Loucy (cell line): ENCODE data around the gene ADGRD1.

Experiments
- H2AFZ ChIP-seq: fragments of 200-600 bp; sonication (generic); 2 replicates; pipeline ENCODE4 v1.6.0; 2016; ENCODE audit warnings: antibody characterized with exemption, mild to moderate bottlenecking, low read length, moderate library complexity
- H3F3A ChIP-seq: fragments of 200-600 bp; 2 replicates; pipeline ENCODE4 v1.6.0; 2016; ENCODE audit warnings: antibody characterized with exemption, low read depth, mild to moderate bottlenecking
- H3K27me3 ChIP-seq: fragments of 200-600 bp; sonication (generic); 2 replicates; pipeline ENCODE4 v1.6.1; 2014; ENCODE audit warnings: low read length, mild to moderate bottlenecking; ENCODE audit not compliant: insufficient read depth, poor library complexity, severe bottlenecking
- H3K36me3 ChIP-seq: fragments of 200-600 bp; sonication (generic); 2 replicates; pipeline ENCODE4 v1.6.1; 2016; ENCODE audit warnings: low read length; ENCODE audit not compliant: insufficient read depth
- H3K4me1 ChIP-seq: fragments of 200-600 bp; sonication (generic); 2 replicates; pipeline ENCODE4 v1.5.1; 2014; ENCODE audit warnings: low read length, mild to moderate bottlenecking; ENCODE audit not compliant: insufficient read depth, poor library complexity, severe bottlenecking
- H3K4me2 ChIP-seq: fragments of 200-600 bp; sonication (generic); 2 replicates; pipeline ENCODE4 v1.6.0; 2014; ENCODE audit warnings: antibody characterized with exemption, low read length, low read depth, mild to moderate bottlenecking; ENCODE audit not compliant: poor library complexity, severe bottlenecking
- H3K4me3 ChIP-seq: fragments of 200-600 bp; sonication (generic); 2 replicates; pipeline ENCODE4 v1.5.1; 2014; ENCODE audit warnings: low read length, mild to moderate bottlenecking, mixed read lengths; ENCODE audit not compliant: poor library complexity, severe bottlenecking
- H3K79me2 ChIP-seq: fragments of 200-600 bp; sonication (generic); 2 replicates; pipeline ENCODE4 v1.6.1; 2014; ENCODE audit warnings: low read length; ENCODE audit not compliant: insufficient read depth
- H3K9ac ChIP-seq: fragments of 200-600 bp; sonication (generic); 2 replicates; pipeline ENCODE4 v1.6.0; 2014; ENCODE audit warnings: mild to moderate bottlenecking, low read depth, low read length, moderate library complexity; ENCODE audit not compliant: poor library complexity, severe bottlenecking
- H3K9me2 ChIP-seq: fragments of 200-600 bp; sonication (generic); replicated peaks from 2 replicates; pipeline ENCODE4 v1.6.1; 2016; ENCODE audit warnings: low read depth, low read length, mixed read lengths
- H3K9me3 ChIP-seq: fragments of 200-600 bp; sonication (generic); 2 replicates; pipeline ENCODE4 v1.6.1; 2014; ENCODE audit warnings: mild to moderate bottlenecking, antibody characterized with exemption, low read length, low read depth; ENCODE audit not compliant: insufficient read depth
- H4K20me1 ChIP-seq: fragments of 200-600 bp; sonication (generic); 2 replicates; pipeline ENCODE4 v1.6.0; 2014; ENCODE audit warnings: antibody characterized with exemption, low read length, mild to moderate bottlenecking; ENCODE audit not compliant: insufficient read depth, poor library complexity, severe bottlenecking
- CTCF ChIP-seq: fragments of 200-600 bp; sonication (generic); conservative IDR thresholded peaks from 2 replicates; pipeline ENCODE4 v1.5.1; 2014; ENCODE audit warnings: mild to moderate bottlenecking, antibody characterized with exemption, low read length
- EZH2phosphoT487 ChIP-seq: fragments of 200-600 bp; IDR thresholded peaks from 2 replicates; pipeline ENCODE4 v1.6.1; 2018; ENCODE audit warnings: antibody characterized with exemption, mild to moderate bottlenecking, moderate library complexity, borderline replicate concordance

Gene ADGRD1

DNA sequence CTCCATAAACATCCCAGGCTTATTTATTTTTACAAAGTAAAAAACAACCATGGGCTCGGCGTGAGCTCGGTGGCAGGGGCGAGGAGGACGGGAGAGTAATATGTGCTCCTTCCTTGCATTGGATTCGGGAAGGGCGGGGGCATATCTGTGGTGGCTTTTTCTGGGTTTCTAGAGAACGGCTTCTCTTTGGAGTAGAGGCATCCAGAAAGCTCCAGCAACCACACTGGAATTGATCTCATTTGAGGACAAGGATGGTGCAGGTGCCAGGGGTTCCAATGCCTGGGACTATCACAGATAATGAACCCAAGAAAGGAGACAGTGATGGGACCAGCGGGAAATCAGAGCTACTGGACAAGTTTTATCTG is 18.9 kb downstream of the ADGRD1 start:
- no peaks in the 10 kb centered on the region for H3K4me1 ChIP-seq

DNA sequence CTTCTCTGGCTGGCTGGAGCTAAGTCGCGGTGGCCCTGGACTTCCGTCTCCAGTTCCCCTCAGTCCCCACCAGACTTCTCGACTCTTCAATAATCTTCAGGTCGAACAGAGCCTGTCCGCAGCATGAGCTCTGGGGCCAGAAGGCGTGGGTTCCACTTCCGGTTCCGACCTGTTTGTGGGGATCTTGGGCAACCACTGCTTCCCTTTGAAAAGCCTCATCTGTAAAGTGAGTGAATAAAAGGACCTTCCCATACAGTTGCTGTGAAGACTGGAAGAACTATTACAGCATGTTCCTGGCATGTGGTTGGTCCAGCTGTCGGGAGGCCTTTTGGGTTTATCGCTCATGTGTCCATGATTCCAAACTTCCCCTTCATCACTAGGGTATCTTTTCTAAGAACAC is 19.4 kb downstream of the ADGRD1 start:
- no peak overlapping the region for H3K4me3 ChIP-seq
- TF ChIP-seq EZH2phosphoT487: no peak
- no peak for TF ChIP-seq CTCF
- H3K79me2 ChIP-seq: no peaks in the 10 kb centered on the region
- H4K20me1 ChIP-seq: no peaks in the 10 kb centered on the region
- H3K9me3 ChIP-seq: peaks cover 3% of the 10 kb centered on the region; the same call in 1 of the 2 replicates
- H3K9me2 ChIP-seq: no peaks in the 10 kb centered on the region
- no peaks in the 10 kb centered on the region for H3K27me3 ChIP-seq
- no peaks in the 10 kb centered on the region for H3F3A ChIP-seq
- no peaks in the 10 kb centered on the region for H3K4me1 ChIP-seq
- no peak overlapping the region for H3K9ac ChIP-seq
- no peak overlapping the region for H2AFZ ChIP-seq
- H3K4me2 ChIP-seq: no peak overlapping the region
- H3K36me3 ChIP-seq: no peaks in the 10 kb centered on the region

More for the DNA sequence above, 18.9 kb downstream of the ADGRD1 start:
- H3K9me3 ChIP-seq: peaks cover 3% of the 10 kb centered on the region; the same call in 1 of the 2 replicates
- H2AFZ ChIP-seq: no peak overlapping the region
- TF ChIP-seq EZH2phosphoT487: no peak
- no peak for TF ChIP-seq CTCF
- no peaks in the 10 kb centered on the region for H3F3A ChIP-seq
- H4K20me1 ChIP-seq: no peaks in the 10 kb centered on the region
- no peaks in the 10 kb centered on the region for H3K79me2 ChIP-seq
- H3K4me3 ChIP-seq: no peak overlapping the region
- no peaks in the 10 kb centered on the region for H3K27me3 ChIP-seq
- no peaks in the 10 kb centered on the region for H3K36me3 ChIP-seq
- no peak overlapping the region for H3K4me2 ChIP-seq
- H3K9ac ChIP-seq: no peak overlapping the region
- no peaks in the 10 kb centered on the region for H3K9me2 ChIP-seq

DNA sequence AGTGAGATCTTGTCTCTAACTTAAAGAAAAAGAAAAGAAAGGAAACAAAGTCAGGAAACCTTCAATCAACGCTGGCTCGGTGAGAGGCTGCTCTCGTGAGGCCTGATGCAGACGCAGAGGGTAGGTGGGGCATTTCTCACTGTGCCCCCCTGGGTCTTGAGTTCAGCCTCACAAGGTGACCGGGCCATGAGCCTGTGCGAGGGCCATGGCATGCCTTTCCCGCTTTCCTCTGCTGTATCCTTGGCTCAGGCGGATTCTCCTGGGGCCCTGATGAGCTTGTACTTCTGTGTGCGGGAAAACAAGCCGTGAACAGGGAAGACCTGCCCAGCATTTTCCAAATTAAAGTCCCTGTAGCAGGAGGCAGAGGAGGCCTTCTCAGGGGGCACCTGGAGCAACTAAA is 20.2 kb downstream of the ADGRD1 start:
- no peak overlapping the region for H2AFZ ChIP-seq
- H3K9ac ChIP-seq: no peak overlapping the region
- no peaks in the 10 kb centered on the region for H3K36me3 ChIP-seq
- H4K20me1 ChIP-seq: no peaks in the 10 kb centered on the region
- no peaks in the 10 kb centered on the region for H3K27me3 ChIP-seq
- no peaks in the 10 kb centered on the region for H3K4me1 ChIP-seq
- peaks cover 1% of the 10 kb centered on the region; the same call in 1 of the 2 replicates for H3K9me3 ChIP-seq
- no peaks in the 10 kb centered on the region for H3F3A ChIP-seq
- H3K4me2 ChIP-seq: no peak overlapping the region
- H3K9me2 ChIP-seq: no peaks in the 10 kb centered on the region
- H3K79me2 ChIP-seq: no peaks in the 10 kb centered on the region
- TF ChIP-seq EZH2phosphoT487: no peak
- TF ChIP-seq CTCF: no peak
- no peak overlapping the region for H3K4me3 ChIP-seq
